Dermis blood vessel endothelial cell (primary cell): ENCODE results near the gene SEPHS2. TPM values are rescaled to one million over a fixed set of nuclear protein-coding genes. Genes with fewer than 3 reads are reported as not detected.
"Not testable (repeated sequence)": the region's sequence is repeated elsewhere in the genome, so short reads cannot be mapped to it uniquely, and the experiment has no call there.

Source experiments
- DNase-seq: peaks from one replicate; pipeline ENCODE4 v3.0.0; 2010
- total RNA-seq: library from RNA; depleted of rRNA; stranded (reverse); fragments of >200 nt; gene quantifications from 2 replicates; pipeline ENCODE4 v1.2.3, GENCODE V29; 2014

Gene SEPHS2, protein sequence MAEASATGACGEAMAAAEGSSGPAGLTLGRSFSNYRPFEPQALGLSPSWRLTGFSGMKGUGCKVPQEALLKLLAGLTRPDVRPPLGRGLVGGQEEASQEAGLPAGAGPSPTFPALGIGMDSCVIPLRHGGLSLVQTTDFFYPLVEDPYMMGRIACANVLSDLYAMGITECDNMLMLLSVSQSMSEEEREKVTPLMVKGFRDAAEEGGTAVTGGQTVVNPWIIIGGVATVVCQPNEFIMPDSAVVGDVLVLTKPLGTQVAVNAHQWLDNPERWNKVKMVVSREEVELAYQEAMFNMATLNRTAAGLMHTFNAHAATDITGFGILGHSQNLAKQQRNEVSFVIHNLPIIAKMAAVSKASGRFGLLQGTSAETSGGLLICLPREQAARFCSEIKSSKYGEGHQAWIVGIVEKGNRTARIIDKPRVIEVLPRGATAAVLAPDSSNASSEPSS
- 16.0 and 17.1 TPM in 2 replicates for total RNA-seq

DNA sequence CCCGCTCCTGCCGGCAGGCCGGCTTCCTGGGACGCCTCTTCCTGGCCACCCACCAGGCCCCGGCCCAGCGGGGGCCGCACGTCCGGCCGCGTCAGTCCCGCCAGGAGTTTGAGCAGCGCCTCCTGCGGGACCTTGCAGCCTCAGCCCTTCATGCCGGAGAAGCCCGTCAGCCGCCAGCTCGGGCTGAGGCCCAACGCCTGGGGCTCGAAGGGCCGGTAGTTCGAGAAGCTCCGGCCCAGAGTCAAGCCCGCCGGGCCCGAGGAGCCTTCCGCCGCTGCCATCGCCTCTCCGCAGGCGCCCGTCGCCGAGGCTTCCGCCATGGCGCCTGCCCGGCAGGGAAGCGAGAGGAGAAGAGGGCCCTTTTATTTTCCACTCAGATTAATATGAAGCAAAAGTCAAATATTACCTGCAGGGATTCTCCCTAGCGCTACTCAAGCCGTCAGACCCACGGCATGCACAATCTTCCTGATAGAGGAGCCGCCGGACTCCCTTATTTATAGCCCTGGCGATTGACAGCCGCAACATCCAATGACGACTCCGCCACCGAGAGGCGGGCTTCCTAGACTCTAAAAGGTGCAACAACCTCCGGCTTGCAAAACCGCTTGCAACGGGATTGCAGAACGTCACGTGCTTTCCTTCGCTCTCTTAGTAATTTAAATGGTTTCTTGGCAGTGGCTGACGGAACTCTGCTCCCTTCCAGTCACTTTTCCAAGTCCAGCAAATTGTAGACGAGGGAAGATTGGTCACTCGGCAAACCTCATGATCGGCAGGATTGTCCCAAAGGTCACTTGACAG is at the start of gene SEPHS2:
Gene SEPHS2, minus strand, starts transcription at position 467 of the 795 bp plus-strand sequence. Its CDS starts 147 bp downstream, at position 320.
- DNase-seq, result peak; percentile 98

- DNase-seq, result no peak
These were observed 49.0 kb upstream of the SEPHS2 start for GRCh38 chr16:30494709-30495108.

DNA sequence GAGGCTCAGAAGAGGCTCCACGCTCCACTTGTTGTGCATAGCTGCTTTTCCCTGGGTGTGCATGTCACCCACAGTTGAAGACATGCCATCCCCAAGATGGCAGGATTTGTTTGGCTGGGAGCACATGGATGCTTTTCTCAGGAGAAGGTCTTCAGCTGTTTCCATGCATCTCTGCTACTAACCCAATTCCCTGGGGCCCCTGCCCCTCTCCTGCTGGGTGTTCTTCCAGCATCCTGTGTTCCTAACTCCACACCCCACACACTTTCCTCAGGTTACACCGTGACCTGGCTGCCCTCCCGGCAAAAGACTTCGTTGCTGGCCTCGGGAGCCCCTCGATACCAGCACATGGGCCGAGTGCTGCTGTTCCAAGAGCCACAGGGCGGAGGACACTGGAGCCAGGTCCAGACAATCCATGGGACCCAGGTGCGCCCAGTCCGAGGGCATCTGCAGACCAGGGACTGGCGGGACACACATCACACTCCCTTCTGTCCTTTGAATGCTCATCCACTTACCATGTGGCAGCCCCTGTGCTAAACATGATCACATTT is 48.3 kb upstream of the SEPHS2 start:
- DNase-seq, result no peak

- DNase-seq, result peak; percentile 80
These were observed 46.2 kb upstream of the SEPHS2 start for GRCh38 chr16:30491744-30492308.

- DNase-seq, result no peak
These were observed 45.6 kb upstream of the SEPHS2 start for GRCh38 chr16:30491229-30491628.

DNA sequence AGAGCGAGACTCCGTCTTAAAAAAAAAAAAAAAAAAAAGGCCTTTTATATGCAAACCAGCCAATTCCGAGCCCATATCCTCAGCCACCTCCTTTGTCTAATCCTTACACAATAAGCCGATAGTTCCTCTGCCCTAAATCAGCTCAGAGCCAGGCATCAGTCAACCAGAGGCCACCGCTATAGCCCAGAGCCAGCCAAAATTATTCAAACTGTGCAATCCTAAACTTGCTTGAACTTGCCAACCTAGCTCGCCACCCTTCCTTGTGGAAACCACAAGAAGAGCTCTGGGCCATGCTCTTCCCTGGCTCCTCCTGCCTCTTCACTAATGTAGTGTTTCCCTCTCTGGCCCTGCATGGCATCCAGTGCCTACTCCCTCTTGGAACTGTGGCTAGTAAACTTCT is 44.5 kb upstream of the SEPHS2 start:
- no peak for DNase-seq

- no peak for DNase-seq
These were observed 43.3 kb upstream of the SEPHS2 start for GRCh38 chr16:30488764-30489605.

- DNase-seq, result peak; percentile 47
These were observed 40.3 kb upstream of the SEPHS2 start for GRCh38 chr16:30485818-30486436.

DNA sequence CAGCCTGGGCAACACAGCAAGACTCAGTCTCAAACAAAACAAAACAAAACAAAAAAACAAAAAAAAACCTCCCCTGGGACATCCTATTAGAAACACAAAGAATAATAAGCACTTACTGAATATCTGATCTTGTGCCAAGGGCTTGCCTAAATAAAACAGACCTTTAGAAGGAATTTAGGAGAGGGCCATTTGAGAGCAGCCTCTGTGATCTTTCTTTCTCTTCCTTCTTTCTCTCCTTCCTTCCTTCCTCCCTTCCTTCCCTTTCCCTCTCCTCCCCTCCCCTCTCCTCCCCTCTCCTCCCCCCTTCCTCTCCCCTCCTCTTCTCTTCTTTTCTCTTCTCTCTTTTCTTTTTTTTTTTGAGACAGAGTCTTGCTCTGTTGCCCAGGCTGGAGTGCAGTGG is 39.2 kb upstream of the SEPHS2 start:
- DNase-seq, result no peak

DNA sequence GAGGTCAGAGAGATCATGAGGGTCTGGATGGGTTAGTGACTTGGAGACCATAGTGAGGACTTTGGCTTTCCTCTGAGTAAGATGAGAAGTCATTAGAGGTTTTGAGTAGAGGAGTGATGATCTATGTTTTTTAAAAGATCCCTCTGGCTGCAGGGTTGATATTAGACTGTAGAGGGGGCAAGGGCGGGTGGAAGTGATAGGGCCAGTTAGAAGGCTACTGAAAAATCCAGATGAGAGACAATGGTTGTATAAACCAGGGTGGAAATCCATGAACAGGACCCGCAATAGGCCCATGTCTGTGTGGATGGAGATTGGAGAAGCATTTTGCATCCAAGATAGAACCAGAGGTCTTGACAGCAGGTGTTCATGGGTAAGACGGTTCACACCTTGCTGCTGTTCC is 36.7 kb upstream of the SEPHS2 start:
- no peak for DNase-seq

GRCh38 chr16:30481381-30481780 is 35.7 kb upstream of the SEPHS2 start:
- DNase-seq, result no peak

GRCh38 chr16:30478766-30479478 is 33.2 kb upstream of the SEPHS2 start:
- no peak for DNase-seq

DNA sequence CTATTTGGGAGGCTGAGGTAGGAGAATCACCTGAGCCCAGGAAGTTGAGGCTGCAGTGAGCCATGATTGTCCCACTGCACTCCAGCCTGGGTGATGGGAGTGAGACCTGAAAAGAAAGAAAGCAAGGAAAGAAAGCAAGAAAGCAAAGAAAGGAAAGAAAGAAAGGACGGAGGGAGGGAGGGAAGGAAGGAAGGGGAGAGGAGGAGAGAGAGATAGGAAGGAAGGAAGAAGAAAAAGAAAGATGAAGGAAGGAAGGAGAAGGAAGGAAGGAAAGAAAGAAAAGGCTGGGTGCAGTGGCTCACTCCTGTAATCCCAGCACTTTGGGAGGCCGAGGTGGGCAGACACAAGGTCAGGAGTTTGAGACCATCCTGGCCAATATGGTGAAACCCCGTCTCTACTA is 32.1 kb upstream of the SEPHS2 start:
- not testable (repeated sequence) for DNase-seq

GRCh38 chr16:30476991-30477390 is 31.3 kb upstream of the SEPHS2 start:
- DNase-seq, result no peak

DNA sequence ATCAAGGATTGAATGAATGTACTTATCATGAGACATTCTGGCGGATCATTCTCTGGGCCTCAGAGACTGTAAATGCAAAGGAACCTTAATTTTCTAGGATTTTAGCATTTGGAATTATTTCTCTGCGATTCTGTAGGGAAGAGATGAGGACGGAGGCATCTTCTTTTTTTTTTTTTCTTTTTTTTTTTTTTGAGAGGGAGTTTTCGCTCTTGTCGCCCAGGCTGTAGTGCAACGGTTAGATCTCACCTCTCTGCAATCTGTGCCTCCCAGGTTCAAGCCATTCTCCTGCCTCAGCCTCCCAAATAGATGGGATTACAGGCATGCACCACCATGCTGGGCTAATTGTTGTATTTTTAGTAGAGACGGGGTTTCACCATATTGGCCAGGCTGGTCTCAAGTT is 29.0 kb upstream of the SEPHS2 start:
- no peak for DNase-seq

DNA sequence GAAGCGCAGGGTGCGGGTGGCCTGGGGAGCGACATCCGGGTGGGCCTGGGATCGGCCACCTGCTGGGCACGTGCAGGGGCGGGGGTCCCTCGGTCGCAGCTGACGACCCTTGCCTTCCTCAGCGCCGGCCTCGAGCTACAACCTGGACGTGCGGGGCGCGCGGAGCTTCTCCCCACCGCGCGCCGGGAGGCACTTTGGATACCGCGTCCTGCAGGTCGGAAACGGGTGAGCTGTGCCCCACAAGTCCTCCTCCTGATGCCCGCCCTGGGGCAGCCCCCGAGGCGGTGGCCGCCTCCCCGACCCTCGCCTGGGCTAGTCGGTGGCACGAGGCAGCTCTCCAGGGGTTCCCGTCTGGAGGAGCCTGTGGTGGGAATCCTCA is 28.4 kb upstream of the SEPHS2 start:
- no peak for DNase-seq

DNA sequence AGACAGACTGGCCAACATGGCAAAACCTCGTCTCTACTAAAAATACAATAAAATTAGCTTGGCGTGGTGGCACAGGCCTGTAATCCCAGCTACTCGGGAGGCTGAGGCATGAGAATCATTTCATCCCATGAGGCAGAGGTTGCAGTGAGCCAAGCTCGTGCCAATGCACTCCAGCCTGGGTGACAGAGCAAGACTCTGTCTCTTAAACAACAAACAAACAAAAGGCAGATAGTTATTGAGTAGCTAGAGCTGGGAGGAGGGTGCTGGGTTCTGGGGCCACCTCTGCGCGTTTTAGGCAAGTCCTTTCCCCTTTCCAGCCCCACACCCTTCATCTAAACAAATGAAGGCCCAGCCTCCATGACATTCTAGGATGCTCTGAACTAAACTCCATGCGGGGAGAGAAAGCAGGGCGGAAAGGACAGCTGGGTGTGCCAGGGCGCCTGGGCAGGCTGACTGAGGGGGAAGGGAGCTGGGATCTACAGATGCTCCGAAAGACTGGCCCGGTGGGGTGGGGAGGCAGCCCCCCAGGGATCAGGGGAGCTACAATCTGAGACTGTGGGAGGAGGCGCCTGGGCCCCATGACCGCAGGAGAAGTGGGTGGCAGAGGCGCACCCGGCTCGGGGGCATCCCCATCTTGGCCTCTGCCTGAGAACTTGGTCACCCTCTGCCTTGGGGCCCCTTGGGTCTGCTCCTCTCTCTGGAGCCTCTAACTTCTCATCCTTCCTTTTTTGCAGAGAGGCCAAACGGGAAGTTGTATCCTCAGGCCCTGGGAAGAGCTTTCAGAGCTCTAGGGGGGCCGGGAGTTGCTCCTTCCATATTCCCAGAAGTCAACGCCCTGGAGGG is 27.8 kb upstream of the SEPHS2 start:
- DNase-seq, result no peak

DNA sequence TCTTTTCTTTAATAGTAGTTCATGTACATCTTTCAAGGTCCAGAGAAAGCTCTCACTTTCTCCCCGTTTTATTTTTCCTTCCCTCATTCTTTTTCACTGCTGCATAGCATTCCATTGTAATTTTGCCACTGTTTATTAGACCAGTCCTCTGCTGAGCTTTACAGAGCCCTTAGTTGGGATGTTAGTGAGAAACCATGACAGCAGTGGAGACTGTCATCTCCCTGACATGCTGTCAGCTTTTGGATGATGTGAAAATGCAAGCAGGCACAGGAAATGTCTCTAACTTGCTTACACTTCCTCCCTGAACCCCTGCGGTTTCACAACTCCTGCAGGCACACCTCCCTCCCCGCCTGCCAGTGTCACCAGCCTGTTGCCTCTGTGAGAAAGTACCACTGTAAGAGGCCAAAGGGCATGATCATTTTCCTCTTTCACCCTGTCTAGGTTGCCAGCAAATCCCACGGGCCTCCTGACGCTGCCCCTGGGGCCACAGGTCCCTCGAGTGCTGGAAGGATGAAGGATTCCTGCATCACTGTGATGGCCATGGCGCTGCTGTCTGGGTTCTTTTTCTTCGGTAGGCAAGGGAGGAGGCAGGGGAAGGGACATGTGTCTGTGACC is 26.8 kb upstream of the SEPHS2 start, which contains the start of gene ITGAL:
Gene ITGAL, plus strand, starts transcription at position 415 of the 615 bp plus-strand sequence. Its CDS starts 96 bp downstream, at position 511.
- no peak for DNase-seq

DNA sequence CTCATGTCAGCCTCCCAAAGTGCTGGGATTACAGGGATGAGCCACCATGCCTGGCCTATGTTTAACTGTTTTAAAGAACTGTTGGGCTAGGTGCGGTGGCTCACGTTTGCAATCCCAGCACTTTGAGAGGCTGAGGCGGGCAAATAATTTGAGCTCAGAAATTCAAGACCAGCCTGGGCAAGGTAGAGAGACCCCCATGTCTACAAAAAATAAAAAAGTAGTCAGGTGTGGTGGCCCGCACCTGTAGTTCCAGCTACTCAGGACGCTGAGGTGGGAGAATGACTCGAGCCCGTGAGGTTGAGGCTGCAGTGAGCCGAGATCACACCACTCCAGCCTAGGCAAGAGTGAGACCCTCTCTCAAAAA is 24.9 kb upstream of the SEPHS2 start:
- DNase-seq, result no peak

DNA sequence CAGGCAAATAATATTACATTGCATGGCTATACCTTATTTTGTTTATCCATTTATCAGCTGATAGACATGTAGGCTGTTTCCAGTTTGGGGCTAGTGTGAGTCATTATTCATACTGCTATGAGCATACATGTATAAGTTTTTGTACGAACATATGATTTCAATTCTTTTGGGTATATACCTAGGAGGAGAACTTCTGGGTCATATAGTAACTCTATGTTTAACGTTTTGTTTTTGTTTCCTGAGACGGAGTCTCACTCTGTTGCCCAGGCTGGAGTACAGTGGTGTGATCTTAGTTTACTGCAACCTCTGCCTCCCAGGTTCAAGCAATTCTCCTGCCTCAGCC is 24.5 kb upstream of the SEPHS2 start:
- DNase-seq, result no peak
